SK-N-SH (cell line): ENCODE results near the gene MDM4.

ENCODE experiments used
- CTCF ChIP-seq: fragments of 200-600 bp; sonication (generic); IDR thresholded peaks from 2 replicates; pipeline ENCODE4 v1.6.1; 2017; ENCODE audit warnings: antibody characterized with exemption, mild to moderate bottlenecking, moderate library complexity
- FOXM1 ChIP-seq: IDR thresholded peaks from 2 replicates; pipeline ENCODE4 v1.4.0; 2012; ENCODE audit warnings: low read depth, mild to moderate bottlenecking
- MXI1 ChIP-seq: IDR thresholded peaks from 2 replicates; pipeline ENCODE4 v1.6.1; 2012; ENCODE audit warnings: mild to moderate bottlenecking, low read depth, low read length, improper control_type of control experiment
- NRF1 ChIP-seq: IDR thresholded peaks from 2 replicates; pipeline ENCODE4 v1.6.1; 2012; ENCODE audit warnings: low read depth, mild to moderate bottlenecking, low read length
- RFX5 ChIP-seq: IDR thresholded peaks from 2 replicates; pipeline ENCODE4 v1.6.1; 2012; ENCODE audit warnings: mild to moderate bottlenecking, improper control_type of control experiment, low read length
- YY1 ChIP-seq: IDR thresholded peaks from 2 replicates; pipeline ENCODE4 v1.4.0; 2012; ENCODE audit warnings: low read depth, mild to moderate bottlenecking
- TF ChIP-seq, protein P1 (sequence below): IDR thresholded peaks from 2 replicates; pipeline ENCODE4 v1.6.1; 2012; ENCODE audit warnings: mild to moderate bottlenecking, low read depth, low read length, moderate library complexity

- TF ChIP-seq NRF1 (no peak), MXI1 (no peak), CTCF (no peak), FOXM1 (no peak), YY1 (no peak), RFX5 (no peak)
- TF ChIP-seq, protein P1, sequence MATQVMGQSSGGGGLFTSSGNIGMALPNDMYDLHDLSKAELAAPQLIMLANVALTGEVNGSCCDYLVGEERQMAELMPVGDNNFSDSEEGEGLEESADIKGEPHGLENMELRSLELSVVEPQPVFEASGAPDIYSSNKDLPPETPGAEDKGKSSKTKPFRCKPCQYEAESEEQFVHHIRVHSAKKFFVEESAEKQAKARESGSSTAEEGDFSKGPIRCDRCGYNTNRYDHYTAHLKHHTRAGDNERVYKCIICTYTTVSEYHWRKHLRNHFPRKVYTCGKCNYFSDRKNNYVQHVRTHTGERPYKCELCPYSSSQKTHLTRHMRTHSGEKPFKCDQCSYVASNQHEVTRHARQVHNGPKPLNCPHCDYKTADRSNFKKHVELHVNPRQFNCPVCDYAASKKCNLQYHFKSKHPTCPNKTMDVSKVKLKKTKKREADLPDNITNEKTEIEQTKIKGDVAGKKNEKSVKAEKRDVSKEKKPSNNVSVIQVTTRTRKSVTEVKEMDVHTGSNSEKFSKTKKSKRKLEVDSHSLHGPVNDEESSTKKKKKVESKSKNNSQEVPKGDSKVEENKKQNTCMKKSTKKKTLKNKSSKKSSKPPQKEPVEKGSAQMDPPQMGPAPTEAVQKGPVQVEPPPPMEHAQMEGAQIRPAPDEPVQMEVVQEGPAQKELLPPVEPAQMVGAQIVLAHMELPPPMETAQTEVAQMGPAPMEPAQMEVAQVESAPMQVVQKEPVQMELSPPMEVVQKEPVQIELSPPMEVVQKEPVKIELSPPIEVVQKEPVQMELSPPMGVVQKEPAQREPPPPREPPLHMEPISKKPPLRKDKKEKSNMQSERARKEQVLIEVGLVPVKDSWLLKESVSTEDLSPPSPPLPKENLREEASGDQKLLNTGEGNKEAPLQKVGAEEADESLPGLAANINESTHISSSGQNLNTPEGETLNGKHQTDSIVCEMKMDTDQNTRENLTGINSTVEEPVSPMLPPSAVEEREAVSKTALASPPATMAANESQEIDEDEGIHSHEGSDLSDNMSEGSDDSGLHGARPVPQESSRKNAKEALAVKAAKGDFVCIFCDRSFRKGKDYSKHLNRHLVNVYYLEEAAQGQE: no peak
Observed at GRCh38 chr1:204499511-204500468, 16.4 kb upstream of the MDM4 start.
